ENCODE measurements around the gene NOM1. TPM values are rescaled to one million over a fixed set of nuclear protein-coding genes. Genes with fewer than 3 reads are reported as not detected.

Gene NOM1
- total RNA-seq, 1 donor from 2014 or later, result 29.6 TPM

GRCh38 chr7:156984174-156984891 is 34.8 kb downstream of the NOM1 start:
- peak; percentile 97 for DNase-seq

- no peak for DNase-seq
Observed at GRCh38 chr7:156985101-156985992, 35.8 kb downstream of the NOM1 start.

- DNase-seq, result no peak
Observed at GRCh38 chr7:156986378-156986777, 36.9 kb downstream of the NOM1 start.

- DNase-seq, result no peak
Observed at GRCh38 chr7:156988343-156989185, 39.1 kb downstream of the NOM1 start.

- DNase-seq, result no peak
Observed at GRCh38 chr7:156989766-156990535, 40.4 kb downstream of the NOM1 start.

DNA sequence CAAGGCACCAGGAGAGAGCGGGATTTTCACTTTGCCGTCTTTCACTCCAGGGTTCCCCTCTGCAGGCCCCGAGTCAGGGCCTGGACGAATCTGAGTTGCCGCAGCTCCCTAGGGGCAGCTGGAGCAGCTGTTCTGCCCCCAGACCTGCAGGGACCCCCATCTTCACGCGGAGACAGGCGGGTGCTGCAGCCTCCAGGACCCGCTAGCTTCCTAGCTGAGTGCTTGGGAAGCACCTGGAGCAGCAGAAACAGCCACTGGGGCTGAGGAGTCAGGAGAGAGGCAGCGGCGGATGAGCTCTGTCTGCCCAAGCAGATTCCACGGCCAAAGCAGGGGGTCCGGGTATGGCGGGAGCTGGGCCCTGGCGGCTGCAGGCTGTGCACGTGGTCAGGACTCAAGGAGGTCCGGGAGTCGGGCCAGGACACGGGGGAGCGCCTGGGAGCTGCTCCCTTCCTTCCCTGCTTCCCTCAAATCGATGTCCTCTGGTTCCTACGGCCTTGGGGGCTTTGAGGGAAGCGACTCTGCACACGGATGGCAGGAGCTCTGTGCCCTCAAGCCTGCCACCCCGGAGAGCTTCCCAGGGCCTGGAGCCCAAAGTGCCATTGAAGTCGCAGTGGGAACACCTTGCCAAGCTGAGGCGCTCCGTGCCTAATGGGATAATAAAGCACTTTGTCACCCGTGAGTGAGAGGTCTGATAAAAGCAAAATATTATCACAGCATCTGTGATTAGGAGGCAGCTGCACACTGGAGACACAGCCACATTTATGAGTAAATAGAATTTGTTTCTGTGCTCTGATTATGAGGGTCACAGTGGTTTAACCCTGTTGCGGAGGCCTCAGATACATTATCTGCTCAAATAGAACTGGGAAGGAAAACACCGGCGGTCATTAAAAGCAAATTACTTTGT is 43.8 kb downstream of the NOM1 start:
- DNase-seq, result no peak

GRCh38 chr7:156993925-156994235 is 44.4 kb downstream of the NOM1 start:
- no peak for DNase-seq

GRCh38 chr7:156994417-156994816 is 44.9 kb downstream of the NOM1 start:
- DNase-seq, result no peak

DNA sequence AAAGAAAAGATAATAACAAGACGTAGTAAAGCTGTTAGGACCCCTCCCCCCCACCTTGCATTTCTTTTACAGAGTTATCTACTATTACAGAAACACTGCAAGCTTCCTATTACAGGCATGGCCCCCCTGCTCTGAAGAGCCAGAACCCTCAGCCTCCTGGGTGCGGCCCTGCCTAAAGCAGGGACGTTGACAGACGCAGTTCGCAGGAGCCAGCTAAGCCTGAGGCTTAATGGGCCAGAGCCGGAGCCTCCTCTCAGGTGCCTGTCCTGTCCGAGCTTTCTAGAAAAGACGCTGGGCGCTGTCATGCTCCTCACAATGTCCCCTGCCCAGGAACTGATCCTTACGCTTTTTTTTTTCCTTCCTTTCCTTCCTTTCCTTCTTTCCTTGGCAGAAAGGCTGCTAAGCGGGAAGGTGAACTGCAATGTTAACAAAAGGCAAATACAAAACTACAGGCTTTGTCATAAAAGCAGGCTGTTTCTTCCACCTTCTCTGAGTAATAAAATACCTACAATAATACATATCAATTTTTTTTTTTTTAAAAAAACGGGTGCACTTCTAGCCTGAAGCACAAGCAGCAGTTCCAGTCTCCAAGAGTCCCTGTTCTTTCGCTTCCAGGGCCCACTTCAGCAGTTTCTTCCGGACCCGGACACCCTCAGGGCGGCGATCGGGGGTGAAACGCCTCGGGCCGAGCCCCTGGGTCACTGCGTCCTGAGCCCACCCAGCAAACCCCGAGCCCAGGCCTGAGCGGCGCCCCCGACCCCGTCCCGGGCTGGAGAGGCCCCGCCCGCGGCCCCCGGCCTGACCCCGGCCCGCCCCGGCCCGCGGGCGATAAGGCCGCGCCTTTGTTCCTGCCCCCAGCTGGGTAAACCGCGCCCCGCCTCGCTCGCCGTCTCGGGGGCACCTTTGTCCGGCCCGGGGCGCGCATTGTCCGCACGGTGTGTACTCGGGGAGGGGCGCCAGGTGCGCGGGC is 49.8 kb downstream of the NOM1 start:
- no peak for DNase-seq

GRCh38 chr7:156999958-157000726 is 50.6 kb downstream of the NOM1 start:
- DNase-seq, result no peak

GRCh38 chr7:157000741-157001653 is 51.5 kb downstream of the NOM1 start:
- no peak for DNase-seq

- DNase-seq, result no peak
Observed at GRCh38 chr7:157001920-157002818, 52.7 kb downstream of the NOM1 start.

- DNase-seq, result no peak
Observed at GRCh38 chr7:157002819-157003421, 53.4 kb downstream of the NOM1 start.

DNA sequence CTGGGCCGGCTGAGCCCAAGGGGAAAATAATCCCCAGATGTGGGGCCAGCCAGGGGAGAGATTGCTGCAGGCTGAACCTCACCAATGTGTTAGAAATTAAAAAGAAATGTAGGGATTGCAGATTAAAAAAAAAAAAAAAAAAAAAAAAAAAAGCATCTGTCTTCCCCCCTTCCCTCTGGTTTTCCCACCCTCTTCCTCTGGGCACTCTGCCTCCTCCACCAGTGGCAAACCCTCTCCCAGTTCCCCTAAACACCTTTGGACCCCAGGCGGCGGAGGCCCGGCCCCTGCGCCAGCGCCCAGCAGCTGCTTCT is 53.9 kb downstream of the NOM1 start:
- DNase-seq, result no peak

DNA sequence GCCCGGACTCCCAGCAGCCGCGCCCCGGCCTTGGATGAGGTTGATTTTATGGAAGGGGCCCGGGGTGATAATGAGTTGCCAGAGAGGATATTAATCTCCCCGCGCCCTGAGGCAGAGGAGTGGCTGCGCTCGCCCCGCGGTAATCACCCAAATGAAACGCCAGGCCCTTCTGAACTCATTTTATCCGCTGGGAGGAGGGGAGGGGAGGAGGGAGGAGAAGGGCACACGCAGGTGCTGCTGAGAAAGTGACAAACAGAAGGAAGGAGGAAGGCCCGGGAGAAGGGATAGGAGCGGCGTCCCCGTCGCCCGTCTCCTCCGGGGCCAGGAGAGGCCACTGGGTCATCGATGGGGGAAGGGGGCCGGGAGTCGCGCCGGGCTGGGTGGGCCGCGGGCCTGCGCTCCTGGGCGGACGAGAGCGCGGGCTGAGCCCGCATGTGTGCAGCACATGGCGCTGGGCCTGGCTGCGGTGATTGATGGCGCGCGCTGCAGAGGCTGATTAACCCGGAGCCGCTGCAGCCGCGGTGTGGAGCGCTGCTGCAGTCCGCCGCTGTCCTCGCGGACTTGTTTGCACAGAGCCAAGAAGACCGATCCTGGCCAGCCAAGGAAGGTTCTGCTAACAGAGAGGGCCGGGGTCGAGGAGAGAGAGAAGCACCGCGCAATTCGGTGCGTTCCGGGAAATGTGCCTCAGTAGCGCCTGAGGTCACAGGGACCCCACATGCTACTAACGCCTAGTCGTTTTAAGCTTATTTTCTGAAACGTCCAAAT is 54.4 kb downstream of the NOM1 start:
- DNase-seq, result no peak
